22Rv1 (cell line): ENCODE data around the gene DNAJB14.

ENCODE experiments used
- ZFX ChIP-seq: fragments of 450-650 bp; IDR thresholded peaks from 2 replicates; pipeline ENCODE4 v1.6.1; 2017; ENCODE audit warnings: antibody characterized with exemption, borderline replicate concordance
- TF ChIP-seq, protein P1 (sequence below): fragments of 450-650 bp; IDR thresholded peaks from 2 replicates; pipeline ENCODE4 v1.5.1; 2017; ENCODE audit warnings: mild to moderate bottlenecking

DNA sequence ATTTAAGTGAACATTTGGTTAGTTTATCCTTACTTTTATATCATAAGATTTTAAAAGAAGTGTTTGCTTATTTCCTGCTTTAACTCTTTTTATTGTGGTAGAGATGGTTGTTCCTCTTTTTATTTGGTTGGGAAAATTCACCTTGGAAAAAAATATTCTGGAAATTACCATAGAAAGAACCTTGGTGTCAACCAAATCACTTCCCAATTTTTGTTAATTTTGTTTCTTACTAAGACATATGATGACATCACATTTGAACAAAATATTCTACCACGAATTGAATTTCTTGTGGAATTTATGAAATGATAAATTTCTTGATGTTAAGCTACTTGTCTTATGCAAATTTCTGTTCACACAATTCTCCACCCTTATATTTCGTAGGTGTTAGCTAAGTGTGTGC is 85.9 kb downstream of the DNAJB14 start:
- TF ChIP-seq, protein P1, sequence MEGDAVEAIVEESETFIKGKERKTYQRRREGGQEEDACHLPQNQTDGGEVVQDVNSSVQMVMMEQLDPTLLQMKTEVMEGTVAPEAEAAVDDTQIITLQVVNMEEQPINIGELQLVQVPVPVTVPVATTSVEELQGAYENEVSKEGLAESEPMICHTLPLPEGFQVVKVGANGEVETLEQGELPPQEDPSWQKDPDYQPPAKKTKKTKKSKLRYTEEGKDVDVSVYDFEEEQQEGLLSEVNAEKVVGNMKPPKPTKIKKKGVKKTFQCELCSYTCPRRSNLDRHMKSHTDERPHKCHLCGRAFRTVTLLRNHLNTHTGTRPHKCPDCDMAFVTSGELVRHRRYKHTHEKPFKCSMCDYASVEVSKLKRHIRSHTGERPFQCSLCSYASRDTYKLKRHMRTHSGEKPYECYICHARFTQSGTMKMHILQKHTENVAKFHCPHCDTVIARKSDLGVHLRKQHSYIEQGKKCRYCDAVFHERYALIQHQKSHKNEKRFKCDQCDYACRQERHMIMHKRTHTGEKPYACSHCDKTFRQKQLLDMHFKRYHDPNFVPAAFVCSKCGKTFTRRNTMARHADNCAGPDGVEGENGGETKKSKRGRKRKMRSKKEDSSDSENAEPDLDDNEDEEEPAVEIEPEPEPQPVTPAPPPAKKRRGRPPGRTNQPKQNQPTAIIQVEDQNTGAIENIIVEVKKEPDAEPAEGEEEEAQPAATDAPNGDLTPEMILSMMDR, result no peak
- TF ChIP-seq ZFX, result no peak
